Caco-2 (cell line): ENCODE measurements around the gene TGM3. TPM values are rescaled to one million over a fixed set of nuclear protein-coding genes. Genes with fewer than 3 reads are reported as not detected.

Experiments
- BruUV-seq: library from RNA; stranded (reverse); fragments of 400-500 nt; replicated peaks from 2 replicates; lab custom pipeline; 2021; lab: Mats Ljungman, UMichigan
- CTCF ChIA-PET: fragments of 300-600 bp; sonication (Branson Sonifier 250); formaldehyde crosslinking; loops from one replicate; lab custom pipeline; 2022; ENCODE audit warnings: antibody characterized with exemption; lab: Charles Lee
- POLR2A ChIA-PET: fragments of 300-600 bp; sonication (Branson Sonifier 250); formaldehyde crosslinking; loops from one replicate; lab custom pipeline; 2022; ENCODE audit warnings: antibody characterized with exemption; lab: Charles Lee
- DNase-seq, 2 experiments: peaks; one replicate each; pipeline versions ENCODE4 v3.0.0 to v3.0.0-alpha.2; 2020 to 2022
- H3K27me3 ChIP-seq: replicated peaks from 2 replicates; pipeline ENCODE4 v1.6.0; 2011; ENCODE audit warnings: low read length; ENCODE audit not compliant: control insufficient read depth, insufficient read depth
- H3K36me3 ChIP-seq: 2 replicates; pipeline ENCODE4 v1.5.1; 2011; ENCODE audit warnings: low read length; ENCODE audit not compliant: control insufficient read depth, insufficient read depth
- H3K4me1 ChIP-seq: fragments of 250-450 bp; sonication (Bioruptor Pico); 2 replicates; pipeline ENCODE4 v1.5.1; 2020; ENCODE audit warnings: mild to moderate bottlenecking
- H3K4me3 ChIP-seq: 2 replicates; pipeline ENCODE4 v1.5.1; 2011; ENCODE audit warnings: low read depth, mild to moderate bottlenecking, control low read depth, low read length
- H3K9me3 ChIP-seq: fragments of 250-450 bp; sonication (Bioruptor Pico); 2 replicates; pipeline ENCODE4 v1.5.1; 2020; ENCODE audit warnings: mild to moderate bottlenecking, moderate library complexity
- H3K27ac Mint-ChIP-seq: one replicate; pipeline ENCODE4 v1.8.0; 2022; ENCODE audit warnings: mixed read lengths; ENCODE audit not compliant: unreplicated experiment
- H3K27me3 Mint-ChIP-seq: one replicate; pipeline ENCODE4 v1.8.0; 2022; ENCODE audit warnings: mixed read lengths; ENCODE audit not compliant: insufficient read depth, unreplicated experiment
- H3K36me3 Mint-ChIP-seq: one replicate; pipeline ENCODE4 v1.8.0; 2022; ENCODE audit warnings: mild to moderate bottlenecking, mixed read lengths; ENCODE audit not compliant: insufficient read depth, unreplicated experiment
- H3K4me1 Mint-ChIP-seq: one replicate; pipeline ENCODE4 v1.8.0; 2022; ENCODE audit warnings: low read depth, mixed read lengths; ENCODE audit not compliant: unreplicated experiment
- H3K4me3 Mint-ChIP-seq: one replicate; pipeline ENCODE4 v1.8.0; 2022; ENCODE audit warnings: mild to moderate bottlenecking, moderate library complexity, mixed read lengths; ENCODE audit not compliant: unreplicated experiment
- H3K9me3 Mint-ChIP-seq: one replicate; pipeline ENCODE4 v1.8.0; 2022; ENCODE audit warnings: mixed read lengths; ENCODE audit not compliant: unreplicated experiment
- CTCF ChIP-seq, 2 experiments: fragments of 200-600 bp in 1 of 2; IDR thresholded peaks; 1 replicate in 1 of 2; 2 replicates in 1 of 2; pipeline versions ENCODE4 v1.5.1 to v1.8.0; 2011 to 2022; ENCODE audit warnings: antibody characterized with exemption in 1 of 2, control low read depth in 1 of 2, inconsistent platforms in 1 of 2, low read depth in 1 of 2, low read length in 1 of 2, mild to moderate bottlenecking in 1 of 2, moderate library complexity in 1 of 2; ENCODE audit not compliant: insufficient read depth in 1 of 2, severe bottlenecking in 1 of 2, unreplicated experiment in 1 of 2
- intact Hi-C: fragments of 100-400 bp; cut with micrococcal nuclease; formaldehyde crosslinking; loops from one replicate; pipeline ENCODE4 v1.10.0; 2022; ENCODE audit not compliant: unreplicated experiment
- total RNA-seq: library from RNA; stranded (reverse); gene quantifications from 2 replicates; pipeline ENCODE4 v1.2.3, GENCODE V29; 2022

Gene TGM3
- total RNA-seq, 1 experiment from 2014 or later: 0.20 TPM

- peaks cover 10% of the 10 kb centered on the region for H3K9me3 Mint-ChIP-seq
- no peak overlapping the region for H3K4me3 Mint-ChIP-seq
- no peak overlapping the region for H3K27ac Mint-ChIP-seq
- BruUV-seq: no TSS peak
- DNase-seq: no peak
- Histone ChIP-seq H3K4me1 (no peaks in the 10 kb centered on the region), H3K27me3 (no peaks in the 10 kb centered on the region), H3K4me3 (no peak overlapping the region), H3K36me3 (no peaks in the 10 kb centered on the region), H3K9me3 (no peaks in the 10 kb centered on the region; the same call in 1 of the 2 replicates)
- ChIA-PET POLR2A (no interaction called here), CTCF (no interaction called here)
- no peaks in the 10 kb centered on the region for H3K36me3 Mint-ChIP-seq
- no peak for TF ChIP-seq CTCF (IDR thresholded peaks at IDR 0.05; ENCODE audit: insufficient read depth in 1 of 2, low read depth in 1 of 2, low read length in 1 of 2, severe bottlenecking in 1 of 2, unreplicated experiment in 1 of 2)
- H3K4me1 Mint-ChIP-seq: no peaks in the 10 kb centered on the region
- peaks cover 18% of the 10 kb centered on the region for H3K27me3 Mint-ChIP-seq
- intact Hi-C loops: no loop called here
Measured at GRCh38 chr20:2320813-2321658, 25.2 kb downstream of the TGM3 start.

GRCh38 chr20:2323051-2323450 lies 27.2 kb downstream of the TGM3 start:
- no peak overlapping the region for H3K27ac Mint-ChIP-seq

GRCh38 chr20:2326046-2326445 lies 30.2 kb downstream of the TGM3 start:
- Mint-ChIP-seq H3K4me3 (no peak overlapping the region), H3K27ac (no peak overlapping the region), H3K36me3 (no peaks in the 10 kb centered on the region), H3K4me1 (no peaks in the 10 kb centered on the region), H3K27me3 (peaks cover 13% of the 10 kb centered on the region), H3K9me3 (peaks cover 10% of the 10 kb centered on the region)
- H3K9me3 ChIP-seq: no peaks in the 10 kb centered on the region; the same call in 1 of the 2 replicates
- no TSS peak for BruUV-seq
- H3K4me3 ChIP-seq: no peak overlapping the region
- intact Hi-C loops: no loop called here
- no peaks in the 10 kb centered on the region for H3K27me3 ChIP-seq
- no peak for TF ChIP-seq CTCF (IDR thresholded peaks at IDR 0.05; ENCODE audit: insufficient read depth in 1 of 2, low read depth in 1 of 2, low read length in 1 of 2, severe bottlenecking in 1 of 2, unreplicated experiment in 1 of 2)
- ChIA-PET CTCF (no interaction called here), POLR2A (no interaction called here)
- no peaks in the 10 kb centered on the region for H3K4me1 ChIP-seq
- no peaks in the 10 kb centered on the region for H3K36me3 ChIP-seq
- no peak for DNase-seq

More at GRCh38 chr20:2323051-2323450, 27.2 kb downstream of the TGM3 start:
- peaks cover 18% of the 10 kb centered on the region for H3K27me3 Mint-ChIP-seq
- CTCF ChIA-PET: no interaction called here
- H3K36me3 Mint-ChIP-seq: no peaks in the 10 kb centered on the region
- H3K4me3 Mint-ChIP-seq: no peak overlapping the region
- intact Hi-C loops: no loop called here
- TF ChIP-seq CTCF (IDR thresholded peaks at IDR 0.05; ENCODE audit: insufficient read depth in 1 of 2, low read depth in 1 of 2, low read length in 1 of 2, severe bottlenecking in 1 of 2, unreplicated experiment in 1 of 2): no peak
- no peak overlapping the region for H3K4me3 ChIP-seq
- no peaks in the 10 kb centered on the region for H3K4me1 Mint-ChIP-seq
- no peaks in the 10 kb centered on the region for H3K4me1 ChIP-seq
- no peaks in the 10 kb centered on the region; the same call in 1 of the 2 replicates for H3K9me3 ChIP-seq
- DNase-seq: no peak
- no peaks in the 10 kb centered on the region for H3K36me3 ChIP-seq
- POLR2A ChIA-PET: no interaction called here
- H3K9me3 Mint-ChIP-seq: peaks cover 10% of the 10 kb centered on the region
- no TSS peak for BruUV-seq
- no peaks in the 10 kb centered on the region for H3K27me3 ChIP-seq
